ENCODE results near the gene SUMF2. TPM values are rescaled to one million over a fixed set of nuclear protein-coding genes. Genes with fewer than 3 reads are reported as not detected.

The SUMF2 gene
- total and polyA plus RNA-seq, 2 of the 13 experiments (the other 11 are each of a cell fraction or from before 2014, with no cell fraction given) = 48.9 to 54.4 TPM

DNA sequence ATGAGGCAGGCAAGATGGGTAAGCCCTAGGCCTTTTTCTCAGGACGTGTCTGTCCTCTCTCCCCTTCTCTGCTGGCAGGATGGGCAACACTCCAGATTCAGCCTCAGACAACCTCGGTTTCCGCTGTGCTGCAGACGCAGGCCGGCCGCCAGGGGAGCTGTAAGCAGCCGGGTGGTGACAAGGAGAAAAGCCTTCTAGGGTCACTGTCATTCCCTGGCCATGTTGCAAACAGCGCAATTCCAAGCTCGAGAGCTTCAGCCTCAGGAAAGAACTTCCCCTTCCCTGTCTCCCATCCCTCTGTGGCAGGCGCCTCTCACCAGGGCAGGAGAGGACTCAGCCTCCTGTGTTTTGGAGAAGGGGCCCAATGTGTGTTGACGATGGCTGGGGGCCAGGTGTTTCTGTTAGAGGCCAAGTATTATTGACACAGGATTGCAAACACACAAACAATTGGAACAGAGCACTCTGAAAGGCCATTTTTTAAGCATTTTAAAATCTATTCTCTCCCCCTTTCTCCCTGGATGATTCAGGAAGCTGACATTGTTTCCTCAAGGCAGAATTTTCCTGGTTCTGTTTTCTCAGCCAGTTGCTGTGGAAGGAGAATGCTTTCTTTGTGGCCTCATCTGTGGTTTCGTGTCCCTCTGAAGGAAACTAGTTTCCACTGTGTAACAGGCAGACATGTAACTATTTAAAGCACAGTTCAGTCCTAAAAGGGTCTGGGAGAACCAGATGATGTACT is 15.5 kb downstream of the SUMF2 start (continued):
- TF ChIP-seq ELK4 (CRISPR knock-in tag; IDR thresholded peaks at IDR 0.05; ENCODE audit: borderline replicate concordance) = no peak
- no peak for TF ChIP-seq CENPX (CRISPR knock-in tag; IDR thresholded peaks at IDR 0.05)
- no peak for TF ChIP-seq TCF12 (IDR thresholded peaks at IDR 0.05)
- TF ChIP-seq TCF12 (CRISPR knock-in tag; IDR thresholded peaks at IDR 0.05) = no peak
- peak; percentile 45; the same call in 1 of the 2 replicates for TF ChIP-seq KDM2A (CRISPR knock-in tag; IDR thresholded peaks at IDR 0.05; ENCODE audit: borderline replicate concordance, low read depth)
- TF ChIP-seq NR3C1 (CRISPR knock-in tag; IDR thresholded peaks at IDR 0.05) = no peak
- TF ChIP-seq HNF4G (IDR thresholded peaks at IDR 0.05; ENCODE audit: borderline replicate concordance, low read depth, low read length) = no peak
- TF ChIP-seq HNF4G (CRISPR knock-in tag; IDR thresholded peaks at IDR 0.05; ENCODE audit: borderline replicate concordance, low read depth) = no peak
- no peak for TF ChIP-seq SP2 (CRISPR knock-in tag; IDR thresholded peaks at IDR 0.05)
- TF ChIP-seq ZNF792 (CRISPR knock-in tag; IDR thresholded peaks at IDR 0.05) = no peak
- 0 out of 2 replicates have a peak, but pooled peaks have one; percentile 14 for TF ChIP-seq FOSL2 (CRISPR knock-in tag; IDR thresholded peaks at IDR 0.05)
- TF ChIP-seq, protein P1, sequence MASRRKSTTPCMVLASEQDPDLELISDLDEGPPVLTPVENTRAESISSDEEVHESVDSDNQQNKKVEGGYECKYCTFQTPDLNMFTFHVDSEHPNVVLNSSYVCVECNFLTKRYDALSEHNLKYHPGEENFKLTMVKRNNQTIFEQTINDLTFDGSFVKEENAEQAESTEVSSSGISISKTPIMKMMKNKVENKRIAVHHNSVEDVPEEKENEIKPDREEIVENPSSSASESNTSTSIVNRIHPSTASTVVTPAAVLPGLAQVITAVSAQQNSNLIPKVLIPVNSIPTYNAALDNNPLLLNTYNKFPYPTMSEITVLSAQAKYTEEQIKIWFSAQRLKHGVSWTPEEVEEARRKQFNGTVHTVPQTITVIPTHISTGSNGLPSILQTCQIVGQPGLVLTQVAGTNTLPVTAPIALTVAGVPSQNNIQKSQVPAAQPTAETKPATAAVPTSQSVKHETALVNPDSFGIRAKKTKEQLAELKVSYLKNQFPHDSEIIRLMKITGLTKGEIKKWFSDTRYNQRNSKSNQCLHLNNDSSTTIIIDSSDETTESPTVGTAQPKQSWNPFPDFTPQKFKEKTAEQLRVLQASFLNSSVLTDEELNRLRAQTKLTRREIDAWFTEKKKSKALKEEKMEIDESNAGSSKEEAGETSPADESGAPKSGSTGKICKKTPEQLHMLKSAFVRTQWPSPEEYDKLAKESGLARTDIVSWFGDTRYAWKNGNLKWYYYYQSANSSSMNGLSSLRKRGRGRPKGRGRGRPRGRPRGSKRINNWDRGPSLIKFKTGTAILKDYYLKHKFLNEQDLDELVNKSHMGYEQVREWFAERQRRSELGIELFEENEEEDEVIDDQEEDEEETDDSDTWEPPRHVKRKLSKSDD (CRISPR knock-in tag; IDR thresholded peaks at IDR 0.05; ENCODE audit: low read depth) = no peak
- TF ChIP-seq IRF2 (CRISPR knock-in tag; IDR thresholded peaks at IDR 0.05) = 0 out of 2 replicates have a peak, but pooled peaks have one; percentile 12
- TF ChIP-seq PRPF4 (IDR thresholded peaks at IDR 0.05; ENCODE audit: low read depth, low read length, poor library complexity, severe bottlenecking) = no peak
- TF ChIP-seq, protein P2, sequence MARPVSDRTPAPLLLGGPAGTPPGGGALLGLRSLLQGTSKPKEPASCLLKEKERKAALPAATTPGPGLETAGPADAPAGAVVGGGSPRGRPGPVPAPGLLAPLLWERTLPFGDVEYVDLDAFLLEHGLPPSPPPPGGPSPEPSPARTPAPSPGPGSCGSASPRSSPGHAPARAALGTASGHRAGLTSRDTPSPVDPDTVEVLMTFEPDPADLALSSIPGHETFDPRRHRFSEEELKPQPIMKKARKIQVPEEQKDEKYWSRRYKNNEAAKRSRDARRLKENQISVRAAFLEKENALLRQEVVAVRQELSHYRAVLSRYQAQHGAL (CRISPR knock-in tag; IDR thresholded peaks at IDR 0.05; ENCODE audit: not compliant biosample characterization) = no peak
- TF ChIP-seq MAFK (conservative IDR thresholded peaks at IDR 0.05 in 1 of 2, IDR thresholded peaks at IDR 0.05 in 1 of 2; ENCODE audit: low read length in 2 of 2) = no peak
- no peak for TF ChIP-seq SRSF4 (IDR thresholded peaks at IDR 0.05; ENCODE audit: low read depth, low read length, poor library complexity, severe bottlenecking)
- no peak for TF ChIP-seq ZNF607 (CRISPR knock-in tag; IDR thresholded peaks at IDR 0.05; ENCODE audit: borderline replicate concordance)
- TF ChIP-seq ZBTB38 (CRISPR knock-in tag; IDR thresholded peaks at IDR 0.05) = peak; percentile 50; the same call in 1 of the 2 replicates
- TF ChIP-seq ZNF768 (CRISPR knock-in tag; IDR thresholded peaks at IDR 0.05) = peak; percentile 48; the same call in 1 of the 2 replicates
- TF ChIP-seq FOXP1 (IDR thresholded peaks at IDR 0.05) = no peak
- peak; percentile 81 for TF ChIP-seq FOXP1 (CRISPR knock-in tag; IDR thresholded peaks at IDR 0.05)
- TF ChIP-seq TEAD3 (CRISPR knock-in tag; optimal IDR thresholded peaks at IDR 0.05; ENCODE audit: borderline replicate concordance) = peak; percentile 32

All from HepG2 (cell line).